ENCODE measurements around the gene CHTOP. TPM values are rescaled to one million over a fixed set of nuclear protein-coding genes. Genes with fewer than 3 reads are reported as not detected.

CHTOP gene
- total and polyA plus RNA-seq, 2 of the 13 experiments (the other 11 are each of a cell fraction or from before 2014, with no cell fraction given): 38.0 to 51.9 TPM

GRCh38 chr1:153670859-153671627 is 37.2 kb downstream of the CHTOP start, which contains the start of gene ILF2 (continued):
- TF ChIP-seq, protein P1, sequence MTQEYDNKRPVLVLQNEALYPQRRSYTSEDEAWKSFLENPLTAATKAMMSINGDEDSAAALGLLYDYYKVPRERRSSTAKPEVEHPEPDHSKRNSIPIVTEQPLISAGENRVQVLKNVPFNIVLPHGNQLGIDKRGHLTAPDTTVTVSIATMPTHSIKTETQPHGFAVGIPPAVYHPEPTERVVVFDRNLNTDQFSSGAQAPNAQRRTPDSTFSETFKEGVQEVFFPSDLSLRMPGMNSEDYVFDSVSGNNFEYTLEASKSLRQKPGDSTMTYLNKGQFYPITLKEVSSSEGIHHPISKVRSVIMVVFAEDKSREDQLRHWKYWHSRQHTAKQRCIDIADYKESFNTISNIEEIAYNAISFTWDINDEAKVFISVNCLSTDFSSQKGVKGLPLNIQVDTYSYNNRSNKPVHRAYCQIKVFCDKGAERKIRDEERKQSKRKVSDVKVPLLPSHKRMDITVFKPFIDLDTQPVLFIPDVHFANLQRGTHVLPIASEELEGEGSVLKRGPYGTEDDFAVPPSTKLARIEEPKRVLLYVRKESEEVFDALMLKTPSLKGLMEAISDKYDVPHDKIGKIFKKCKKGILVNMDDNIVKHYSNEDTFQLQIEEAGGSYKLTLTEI (CRISPR knock-in tag; conservative IDR thresholded peaks at IDR 0.05): no peak
- no peak for TF ChIP-seq ZNF781 (CRISPR knock-in tag; IDR thresholded peaks at IDR 0.05; ENCODE audit: borderline replicate concordance, not compliant biosample characterization)
- no peak for TF ChIP-seq SMAD1 (CRISPR knock-in tag; IDR thresholded peaks at IDR 0.05; ENCODE audit: borderline replicate concordance, low read depth)
- TF ChIP-seq, protein P2, sequence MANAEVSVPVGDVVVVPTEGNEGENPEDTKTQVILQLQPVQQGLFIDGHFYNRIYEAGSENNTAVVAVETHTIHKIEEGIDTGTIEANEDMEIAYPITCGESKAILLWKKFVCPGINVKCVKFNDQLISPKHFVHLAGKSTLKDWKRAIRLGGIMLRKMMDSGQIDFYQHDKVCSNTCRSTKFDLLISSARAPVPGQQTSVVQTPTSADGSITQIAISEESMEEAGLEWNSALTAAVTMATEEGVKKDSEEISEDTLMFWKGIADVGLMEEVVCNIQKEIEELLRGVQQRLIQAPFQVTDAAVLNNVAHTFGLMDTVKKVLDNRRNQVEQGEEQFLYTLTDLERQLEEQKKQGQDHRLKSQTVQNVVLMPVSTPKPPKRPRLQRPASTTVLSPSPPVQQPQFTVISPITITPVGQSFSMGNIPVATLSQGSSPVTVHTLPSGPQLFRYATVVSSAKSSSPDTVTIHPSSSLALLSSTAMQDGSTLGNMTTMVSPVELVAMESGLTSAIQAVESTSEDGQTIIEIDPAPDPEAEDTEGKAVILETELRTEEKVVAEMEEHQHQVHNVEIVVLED (CRISPR knock-in tag; IDR thresholded peaks at IDR 0.05; ENCODE audit: borderline replicate concordance): peak; percentile 74
- TF ChIP-seq RAD51 (IDR thresholded peaks at IDR 0.05; ENCODE audit: borderline replicate concordance): no peak
- no peak for TF ChIP-seq PRPF4 (IDR thresholded peaks at IDR 0.05; ENCODE audit: low read depth, low read length, poor library complexity, severe bottlenecking)
- peak; percentile 96 for TF ChIP-seq ARID3A (IDR thresholded peaks at IDR 0.05; ENCODE audit: low read depth, low read length)
- no peak for TF ChIP-seq MXD4 (CRISPR knock-in tag; IDR thresholded peaks at IDR 0.05)
- TF ChIP-seq ELF4 (CRISPR knock-in tag; IDR thresholded peaks at IDR 0.05; ENCODE audit: borderline replicate concordance): 0 out of 2 replicates have a peak, but pooled peaks have one; percentile 23
- no peak; the same call in 1 of the 2 replicates for TF ChIP-seq KDM6A (CRISPR knock-in tag; IDR thresholded peaks at IDR 0.05; ENCODE audit: low read depth)
- TF ChIP-seq BCL3 (CRISPR knock-in tag; IDR thresholded peaks at IDR 0.05): no peak
- TF ChIP-seq ATF7-NPFF (CRISPR knock-in tag; IDR thresholded peaks at IDR 0.05; ENCODE audit: low read depth): no peak; the same call in none of the 2 replicates
- TF ChIP-seq SRY (CRISPR knock-in tag; IDR thresholded peaks at IDR 0.05): peak; percentile 2; the same call in 1 of the 2 replicates
- no peak for TF ChIP-seq SCMH1 (CRISPR knock-in tag; IDR thresholded peaks at IDR 0.05; ENCODE audit: borderline replicate concordance)
- TF ChIP-seq, protein P3, sequence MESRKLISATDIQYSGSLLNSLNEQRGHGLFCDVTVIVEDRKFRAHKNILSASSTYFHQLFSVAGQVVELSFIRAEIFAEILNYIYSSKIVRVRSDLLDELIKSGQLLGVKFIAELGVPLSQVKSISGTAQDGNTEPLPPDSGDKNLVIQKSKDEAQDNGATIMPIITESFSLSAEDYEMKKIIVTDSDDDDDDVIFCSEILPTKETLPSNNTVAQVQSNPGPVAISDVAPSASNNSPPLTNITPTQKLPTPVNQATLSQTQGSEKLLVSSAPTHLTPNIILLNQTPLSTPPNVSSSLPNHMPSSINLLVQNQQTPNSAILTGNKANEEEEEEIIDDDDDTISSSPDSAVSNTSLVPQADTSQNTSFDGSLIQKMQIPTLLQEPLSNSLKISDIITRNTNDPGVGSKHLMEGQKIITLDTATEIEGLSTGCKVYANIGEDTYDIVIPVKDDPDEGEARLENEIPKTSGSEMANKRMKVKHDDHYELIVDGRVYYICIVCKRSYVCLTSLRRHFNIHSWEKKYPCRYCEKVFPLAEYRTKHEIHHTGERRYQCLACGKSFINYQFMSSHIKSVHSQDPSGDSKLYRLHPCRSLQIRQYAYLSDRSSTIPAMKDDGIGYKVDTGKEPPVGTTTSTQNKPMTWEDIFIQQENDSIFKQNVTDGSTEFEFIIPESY (CRISPR knock-in tag; IDR thresholded peaks at IDR 0.05): no peak
- TF ChIP-seq FOXK1 (CRISPR knock-in tag; IDR thresholded peaks at IDR 0.05; ENCODE audit: borderline replicate concordance, low read depth): peak; percentile 9; the same call in 1 of the 2 replicates
- TF ChIP-seq ZNF30 (CRISPR knock-in tag; IDR thresholded peaks at IDR 0.05): no peak
- TF ChIP-seq ZC3H4 (CRISPR knock-in tag; IDR thresholded peaks at IDR 0.05; ENCODE audit: borderline replicate concordance): no peak
- TF ChIP-seq ZNF235 (CRISPR knock-in tag; IDR thresholded peaks at IDR 0.05; ENCODE audit: borderline replicate concordance): no peak

Measured in HepG2 (cell line).